Measurements from ENCODE around the gene SOBP. TPM values are rescaled to one million over a fixed set of nuclear protein-coding genes. Genes with fewer than 3 reads are reported as not detected.

Gene SOBP
- total and polyA plus RNA-seq, 7 experiments from 2014 or later, result 0.08 to 0.15 TPM; not detected in 5

DNA sequence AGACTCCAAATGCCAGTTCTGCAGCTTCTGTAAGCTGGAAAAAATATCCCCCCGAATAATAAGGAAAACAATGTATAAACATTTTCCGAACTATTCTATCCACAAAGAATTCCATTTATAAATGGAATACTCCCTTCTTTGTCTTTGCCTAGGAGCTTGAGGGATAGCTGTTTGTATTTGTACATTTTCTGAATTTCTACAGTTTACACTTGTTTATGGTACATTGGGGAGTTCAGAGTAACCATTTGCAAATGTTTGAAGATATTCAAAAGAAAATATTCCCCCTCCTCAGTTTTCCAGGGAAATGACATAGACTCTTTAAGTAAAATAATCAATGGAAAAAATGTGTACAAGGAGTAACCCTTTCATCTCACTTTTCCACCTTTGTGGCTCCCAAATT lies 149.6 kb downstream of the SOBP start:
- ChIA-PET POLR2A (no interaction called here), CTCF (no interaction called here)
- H3K9me3 ChIP-seq (ENCODE audit: control insufficient read depth in 2 of 3, low read length in 3 of 3), result no peaks in the 10 kb centered on the region
- Mint-ChIP-seq H3K27ac (no peak overlapping the region), H3K9me3 (no peaks in the 10 kb centered on the region), H3K4me1 (peaks cover 0 to 6% (median 0%) of the 10 kb centered on the region in 7 donors), H3K27me3 (peaks cover 24 to 79% (median 37%) of the 10 kb centered on the region in 5 donors), H3K36me3 (no peaks in the 10 kb centered on the region), H3K4me3 (no peak overlapping the region)
- peaks cover 0 to 3% of the 10 kb centered on the region in 2 donors for H3K27me3 ChIP-seq (ENCODE audit: control insufficient read depth in 2 of 2, insufficient read depth in 2 of 2, low read length in 2 of 2)
- ATAC-seq (no peak), DNase-seq (no peak)
- no peak overlapping the region for H3K27ac ChIP-seq (ENCODE audit: low read depth, low read length)
- H3K36me3 ChIP-seq (ENCODE audit: control insufficient read depth in 2 of 3, insufficient read depth in 3 of 3, low read length in 3 of 3), result no peaks in the 10 kb centered on the region
- H3K4me1 ChIP-seq (ENCODE audit: control insufficient read depth in 2 of 2, insufficient read depth in 2 of 2, low read length in 2 of 2), result no peaks in the 10 kb centered on the region
- no peak overlapping the region for H3K4me3 ChIP-seq (ENCODE audit: low read length)
- intact Hi-C loops (cut with micrococcal nuclease), result no loop called here

DNA sequence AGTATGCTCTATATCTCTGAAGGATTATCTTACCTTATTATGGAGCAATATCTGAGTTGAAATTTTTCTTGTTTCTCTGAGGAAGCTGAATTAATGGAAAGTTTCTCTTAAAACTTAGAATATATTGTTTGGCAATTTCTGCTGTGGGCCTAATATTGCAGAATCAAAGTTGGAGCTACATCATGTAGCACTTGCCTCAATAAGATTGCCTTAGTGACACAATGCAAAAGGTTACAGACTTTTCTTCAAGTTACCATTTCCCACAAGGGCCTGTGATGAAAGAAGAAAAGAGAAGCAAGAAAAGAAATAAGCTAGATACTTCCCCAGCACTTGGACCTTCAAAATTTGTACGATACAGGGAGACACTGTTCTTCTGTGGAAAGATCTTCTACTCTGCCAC lies 151.2 kb downstream of the SOBP start:
- intact Hi-C loops (cut with micrococcal nuclease), result no loop called here
- DNase-seq, result no peak
- no peak for ATAC-seq
- H3K4me1 Mint-ChIP-seq, result peaks cover 0 to 4% (median 0%) of the 10 kb centered on the region in 7 donors
- no peaks in the 10 kb centered on the region for H3K36me3 ChIP-seq (ENCODE audit: control insufficient read depth in 2 of 3, insufficient read depth in 3 of 3, low read length in 3 of 3)
- H3K4me3 Mint-ChIP-seq, result no peak overlapping the region
- no peak overlapping the region for H3K27ac Mint-ChIP-seq
- H3K4me3 ChIP-seq (ENCODE audit: low read length), result no peak overlapping the region
- H3K27ac ChIP-seq (ENCODE audit: low read depth, low read length), result no peak overlapping the region
- no peaks in the 10 kb centered on the region for H3K9me3 Mint-ChIP-seq
- H3K27me3 ChIP-seq (ENCODE audit: control insufficient read depth in 2 of 2, insufficient read depth in 2 of 2, low read length in 2 of 2), result peaks cover 0 to 3% of the 10 kb centered on the region in 2 donors
- H3K4me1 ChIP-seq (ENCODE audit: control insufficient read depth in 2 of 2, insufficient read depth in 2 of 2, low read length in 2 of 2), result no peaks in the 10 kb centered on the region
- H3K27me3 Mint-ChIP-seq, result peaks cover 24 to 76% (median 30%) of the 10 kb centered on the region in 5 donors
- ChIA-PET POLR2A (no interaction called here), CTCF (no interaction called here)
- no peaks in the 10 kb centered on the region for H3K36me3 Mint-ChIP-seq
- H3K9me3 ChIP-seq (ENCODE audit: control insufficient read depth in 2 of 3, low read length in 3 of 3), result no peaks in the 10 kb centered on the region

DNA sequence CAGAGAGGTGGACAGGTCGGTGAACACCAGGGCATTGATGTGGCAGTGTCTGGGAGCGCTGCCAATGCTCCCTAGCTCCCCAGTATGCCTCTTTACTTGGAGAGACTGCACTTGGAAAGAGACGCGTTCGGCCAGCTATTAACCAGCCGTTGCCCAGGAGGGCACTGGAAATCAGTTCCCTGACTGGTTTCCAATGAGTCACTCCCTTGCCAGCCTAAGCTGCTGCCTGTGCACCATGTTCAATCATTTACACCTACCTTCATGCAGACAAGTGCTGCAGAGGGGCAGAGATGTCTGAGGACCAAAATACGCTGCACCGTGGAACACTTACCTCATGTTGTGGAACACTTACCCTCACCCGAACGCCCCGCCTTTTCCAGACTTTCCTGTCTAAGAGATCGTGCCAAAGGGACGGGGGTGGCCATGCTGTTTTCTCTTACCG lies 151.6 kb downstream of the SOBP start:
- ChIA-PET POLR2A (no interaction called here), CTCF (no interaction called here)
- Mint-ChIP-seq H3K36me3 (no peaks in the 10 kb centered on the region), H3K27ac (no peak overlapping the region), H3K27me3 (peaks cover 19 to 71% (median 26%) of the 10 kb centered on the region in 5 donors), H3K4me3 (no peak overlapping the region), H3K4me1 (peaks cover 0 to 4% (median 0%) of the 10 kb centered on the region in 7 donors), H3K9me3 (no peaks in the 10 kb centered on the region)
- ATAC-seq (no peak), DNase-seq (no peak)
- Histone ChIP-seq H3K27me3 (ENCODE audit: control insufficient read depth in 2 of 2, insufficient read depth in 2 of 2, low read length in 2 of 2) (peaks cover 0 to 3% of the 10 kb centered on the region in 2 donors), H3K9me3 (ENCODE audit: control insufficient read depth in 2 of 3, low read length in 3 of 3) (no peaks in the 10 kb centered on the region), H3K4me1 (ENCODE audit: control insufficient read depth in 2 of 2, insufficient read depth in 2 of 2, low read length in 2 of 2) (no peaks in the 10 kb centered on the region), H3K4me3 (ENCODE audit: low read length) (no peak overlapping the region), H3K36me3 (ENCODE audit: control insufficient read depth in 2 of 3, insufficient read depth in 3 of 3, low read length in 3 of 3) (no peaks in the 10 kb centered on the region), H3K27ac (ENCODE audit: low read depth, low read length) (no peak overlapping the region)
- intact Hi-C loops (cut with micrococcal nuclease), result no loop called here

DNA sequence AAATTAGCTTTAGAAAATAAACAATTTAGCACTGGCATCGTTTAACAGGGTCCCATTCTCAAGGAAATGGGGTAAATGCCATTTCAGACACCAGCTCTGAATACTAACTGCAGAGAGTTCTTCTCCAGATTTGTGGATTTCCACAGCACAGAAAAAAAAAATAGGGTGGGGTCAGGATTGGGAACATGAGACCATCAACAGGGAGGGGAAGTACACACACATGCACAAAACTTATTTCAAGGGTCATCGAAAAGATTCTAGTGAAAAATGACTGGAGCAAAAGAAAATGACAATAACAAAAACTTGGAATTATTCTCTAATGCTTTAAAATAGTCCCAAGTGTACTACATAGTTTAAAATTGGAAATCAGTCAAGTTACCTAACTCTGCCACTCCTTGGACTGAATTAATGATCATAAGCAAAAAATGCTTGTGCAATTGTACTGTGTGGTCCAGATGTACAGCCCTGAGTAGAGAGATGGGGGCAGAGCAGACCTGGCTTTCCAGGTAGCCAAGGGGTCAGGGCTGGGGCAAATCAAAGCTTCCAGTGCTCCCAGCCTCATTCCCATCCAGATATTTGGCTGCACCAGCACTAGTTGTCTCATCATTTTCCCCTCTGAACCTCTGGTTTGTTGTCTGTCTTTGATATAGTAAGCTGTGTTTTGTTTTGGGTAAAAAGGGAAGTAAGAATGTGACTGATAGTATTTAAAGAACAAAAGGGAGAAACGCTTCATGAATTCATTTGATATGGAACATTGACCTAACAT lies 152.4 kb downstream of the SOBP start:
- no peak overlapping the region for H3K4me3 ChIP-seq (ENCODE audit: low read length)
- H3K9me3 ChIP-seq (ENCODE audit: control insufficient read depth in 2 of 3, low read length in 3 of 3), result no peaks in the 10 kb centered on the region
- CTCF ChIA-PET, result no interaction called here
- no peaks in the 10 kb centered on the region for H3K36me3 Mint-ChIP-seq
- H3K27me3 Mint-ChIP-seq, result peaks cover 12 to 66% (median 21%) of the 10 kb centered on the region in 5 donors
- POLR2A ChIA-PET, result no interaction called here
- H3K27me3 ChIP-seq (ENCODE audit: control insufficient read depth in 2 of 2, insufficient read depth in 2 of 2, low read length in 2 of 2), result peaks cover 0 to 3% of the 10 kb centered on the region in 2 donors
- no peak overlapping the region for H3K27ac ChIP-seq (ENCODE audit: low read depth, low read length)
- H3K9me3 Mint-ChIP-seq, result no peaks in the 10 kb centered on the region
- intact Hi-C loops (cut with micrococcal nuclease), result no loop called here
- no peaks in the 10 kb centered on the region for H3K4me1 ChIP-seq (ENCODE audit: control insufficient read depth in 2 of 2, insufficient read depth in 2 of 2, low read length in 2 of 2)
- no peak for DNase-seq
- no peak overlapping the region for H3K4me3 Mint-ChIP-seq
- H3K27ac Mint-ChIP-seq, result no peak overlapping the region
- no peaks in the 10 kb centered on the region for H3K36me3 ChIP-seq (ENCODE audit: control insufficient read depth in 2 of 3, insufficient read depth in 3 of 3, low read length in 3 of 3)
- no peak for ATAC-seq
- H3K4me1 Mint-ChIP-seq, result peaks cover 0 to 2% (median 0%) of the 10 kb centered on the region in 7 donors

DNA sequence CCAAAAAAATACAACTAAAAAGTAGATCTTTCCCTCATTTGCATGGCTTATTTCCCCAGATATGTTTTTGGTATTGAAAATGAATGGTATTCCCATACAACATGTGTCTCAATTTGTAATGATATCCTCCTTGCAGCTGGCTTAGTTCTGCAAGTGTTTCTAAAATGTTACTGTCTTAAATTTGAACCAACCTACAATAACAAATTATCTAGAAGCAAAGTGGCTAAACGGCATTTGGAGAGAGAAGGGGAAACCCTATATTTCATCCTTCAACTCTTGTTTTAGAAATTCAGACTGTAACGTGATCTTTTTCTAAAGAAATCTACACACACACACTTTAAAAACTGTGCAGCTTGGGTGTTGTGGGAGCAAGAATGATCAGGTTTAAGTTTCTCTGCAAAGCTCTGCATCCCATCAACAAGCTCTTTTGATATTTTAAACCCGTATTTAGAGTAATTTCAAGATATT lies 153.0 kb downstream of the SOBP start:
- ChIA-PET CTCF (no interaction called here), POLR2A (no interaction called here)
- H3K9me3 Mint-ChIP-seq, result no peaks in the 10 kb centered on the region
- DNase-seq, result no peak
- H3K4me3 Mint-ChIP-seq, result no peak overlapping the region
- no peaks in the 10 kb centered on the region for H3K4me1 ChIP-seq (ENCODE audit: control insufficient read depth in 2 of 2, insufficient read depth in 2 of 2, low read length in 2 of 2)
- H3K9me3 ChIP-seq (ENCODE audit: control insufficient read depth in 2 of 3, low read length in 3 of 3), result no peaks in the 10 kb centered on the region
- no peak overlapping the region for H3K27ac ChIP-seq (ENCODE audit: low read depth, low read length)
- intact Hi-C loops (cut with micrococcal nuclease), result no loop called here
- no peaks in the 10 kb centered on the region for H3K36me3 ChIP-seq (ENCODE audit: control insufficient read depth in 2 of 3, insufficient read depth in 3 of 3, low read length in 3 of 3)
- H3K27ac Mint-ChIP-seq, result no peak overlapping the region
- H3K4me1 Mint-ChIP-seq, result no peaks in the 10 kb centered on the region
- no peak overlapping the region for H3K4me3 ChIP-seq (ENCODE audit: low read length)
- peaks cover 0 to 3% of the 10 kb centered on the region in 2 donors for H3K27me3 ChIP-seq (ENCODE audit: control insufficient read depth in 2 of 2, insufficient read depth in 2 of 2, low read length in 2 of 2)
- ATAC-seq, result no peak
- no peaks in the 10 kb centered on the region for H3K36me3 Mint-ChIP-seq
- H3K27me3 Mint-ChIP-seq, result peaks cover 8 to 63% (median 17%) of the 10 kb centered on the region in 5 donors

DNA sequence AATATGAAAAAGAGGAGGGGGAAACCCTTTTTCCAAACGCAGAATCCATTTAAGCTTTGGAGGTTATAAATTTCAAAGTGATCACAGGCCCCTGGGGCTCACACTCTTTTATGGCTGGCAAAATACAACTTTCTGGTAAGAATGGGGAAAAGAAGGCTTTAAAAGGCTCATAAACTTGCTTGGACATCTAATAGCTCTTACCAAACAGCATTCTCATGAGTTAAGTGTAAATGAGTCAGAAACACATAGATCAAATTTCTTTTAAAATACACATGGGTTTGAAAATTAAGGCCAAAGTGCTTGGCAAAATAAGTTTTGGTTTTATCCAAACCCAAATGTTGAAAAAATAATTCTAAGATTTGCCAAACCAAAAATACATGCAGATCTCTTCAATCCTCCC lies 154.6 kb downstream of the SOBP start:
- Histone ChIP-seq H3K4me3 (ENCODE audit: low read length) (no peak overlapping the region), H3K36me3 (ENCODE audit: control insufficient read depth in 2 of 3, insufficient read depth in 3 of 3, low read length in 3 of 3) (no peaks in the 10 kb centered on the region), H3K27me3 (ENCODE audit: control insufficient read depth in 2 of 2, insufficient read depth in 2 of 2, low read length in 2 of 2) (peaks cover 0 to 1% of the 10 kb centered on the region in 2 donors), H3K27ac (ENCODE audit: low read depth, low read length) (no peak overlapping the region), H3K9me3 (ENCODE audit: control insufficient read depth in 2 of 3, low read length in 3 of 3) (no peaks in the 10 kb centered on the region), H3K4me1 (ENCODE audit: control insufficient read depth in 2 of 2, insufficient read depth in 2 of 2, low read length in 2 of 2) (no peaks in the 10 kb centered on the region)
- H3K4me3 Mint-ChIP-seq, result no peak overlapping the region
- ChIA-PET CTCF (no interaction called here), POLR2A (interaction anchor here (0.6 kb wide), 1 partner anchor 367 kb away, joined by 4 read pairs; no protein-coding TSS in a partner anchor)
- H3K27ac Mint-ChIP-seq, result no peak overlapping the region
- H3K9me3 Mint-ChIP-seq, result no peaks in the 10 kb centered on the region
- peaks cover 3 to 52% (median 14%) of the 10 kb centered on the region in 5 donors for H3K27me3 Mint-ChIP-seq
- no peak for ATAC-seq
- intact Hi-C loops (cut with micrococcal nuclease), result no loop called here
- H3K36me3 Mint-ChIP-seq, result no peaks in the 10 kb centered on the region
- no peaks in the 10 kb centered on the region for H3K4me1 Mint-ChIP-seq
- DNase-seq, result no peak

GRCh38 chr6:107645740-107646139 lies 155.8 kb downstream of the SOBP start:
- ChIA-PET POLR2A (interaction anchor here (0.7 kb wide), 1 partner anchor 126 kb away, joined by 6 read pairs; no protein-coding TSS in a partner anchor), CTCF (interaction anchor here (0.6 kb wide), 1 partner anchor 24 kb away, joined by 6 read pairs; no protein-coding TSS in a partner anchor)
- H3K27ac ChIP-seq (ENCODE audit: low read depth, low read length), result no peak overlapping the region
- no peaks in the 10 kb centered on the region for H3K9me3 ChIP-seq (ENCODE audit: control insufficient read depth in 2 of 3, low read length in 3 of 3)
- intact Hi-C loops (cut with micrococcal nuclease), result no loop called here
- Mint-ChIP-seq H3K36me3 (no peaks in the 10 kb centered on the region), H3K27me3 (peaks cover 0 to 40% (median 4%) of the 10 kb centered on the region in 5 donors), H3K9me3 (no peaks in the 10 kb centered on the region), H3K4me3 (no peak overlapping the region), H3K27ac (no peak overlapping the region), H3K4me1 (no peaks in the 10 kb centered on the region)
- no peaks in the 10 kb centered on the region for H3K4me1 ChIP-seq (ENCODE audit: control insufficient read depth in 2 of 2, insufficient read depth in 2 of 2, low read length in 2 of 2)
- no peak overlapping the region for H3K4me3 ChIP-seq (ENCODE audit: low read length)
- ATAC-seq (no peak), DNase-seq (no peak)
- no peaks in the 10 kb centered on the region for H3K27me3 ChIP-seq (ENCODE audit: control insufficient read depth in 2 of 2, insufficient read depth in 2 of 2, low read length in 2 of 2)
- H3K36me3 ChIP-seq (ENCODE audit: control insufficient read depth in 2 of 3, insufficient read depth in 3 of 3, low read length in 3 of 3), result no peaks in the 10 kb centered on the region
